HepG2 (cell line): Measurements from ENCODE around the gene ADAMTS4. TPM values are rescaled to one million over a fixed set of nuclear protein-coding genes. Genes with fewer than 3 reads are reported as not detected.
A peak's percentile ranks its signal among the peaks of the same experiment; 100 is the strongest.

Experiments used
- GFI1 ChIP-seq: sonication (generic); formaldehyde crosslinking; IDR thresholded peaks from 2 replicates; pipeline ENCODE4 v1.5.0; 2020; ENCODE audit warnings: missing genetic modification reagents, mild to moderate bottlenecking, borderline replicate concordance
- KAT8 ChIP-seq: IDR thresholded peaks from 2 replicates; pipeline ENCODE4 v1.6.1; 2016; ENCODE audit warnings: missing genetic modification reagents, missing compliant biosample characterization
- KMT2B ChIP-seq: IDR thresholded peaks from 2 replicates; pipeline ENCODE4 v1.6.1; 2016; ENCODE audit warnings: missing genetic modification reagents, missing compliant biosample characterization
- SRY ChIP-seq: sonication (generic); formaldehyde crosslinking; IDR thresholded peaks from 2 replicates; pipeline ENCODE4 v1.8.0; 2022; ENCODE audit warnings: mild to moderate bottlenecking, missing genetic modification reagents
- ZFP36L2 ChIP-seq: sonication (generic); formaldehyde crosslinking; IDR thresholded peaks from 2 replicates; pipeline ENCODE4 v1.4.0; 2020; ENCODE audit warnings: missing genetic modification reagents
- ZMAT3 ChIP-seq: sonication (generic); formaldehyde crosslinking; conservative IDR thresholded peaks from 2 replicates; pipeline ENCODE4 v1.7.0; 2021; ENCODE audit warnings: missing genetic modification reagents
- ZNF3 ChIP-seq: IDR thresholded peaks from 2 replicates; pipeline ENCODE4 v1.7.0; 2017; ENCODE audit warnings: inconsistent platforms
- ZNF326 ChIP-seq: sonication (generic); formaldehyde crosslinking; IDR thresholded peaks from 2 replicates; pipeline ENCODE4 v1.4.0; 2020; ENCODE audit warnings: missing genetic modification reagents, borderline replicate concordance
- ZNF33A ChIP-seq: sonication (generic); formaldehyde crosslinking; IDR thresholded peaks from 2 replicates; pipeline ENCODE4 v1.5.1; 2020; ENCODE audit warnings: missing genetic modification reagents, mild to moderate bottlenecking, moderate library complexity, borderline replicate concordance
- ZNF431 ChIP-seq: sonication (generic); formaldehyde crosslinking; IDR thresholded peaks from 2 replicates; pipeline ENCODE4 v1.9.0; 2022; ENCODE audit warnings: missing genetic modification reagents, low read depth, mild to moderate bottlenecking, borderline replicate concordance
- ZNF543 ChIP-seq: sonication (generic); formaldehyde crosslinking; IDR thresholded peaks from 2 replicates; pipeline ENCODE4 v1.4.0; 2020; ENCODE audit warnings: mild to moderate bottlenecking, missing genetic modification reagents
- ZNF552 ChIP-seq: sonication (generic); formaldehyde crosslinking; IDR thresholded peaks from 2 replicates; pipeline ENCODE4 v1.9.0; 2022; ENCODE audit warnings: missing genetic modification reagents, mild to moderate bottlenecking, borderline replicate concordance
- ZNF670 ChIP-seq: sonication (generic); formaldehyde crosslinking; IDR thresholded peaks from 2 replicates; pipeline ENCODE4 v1.8.0; 2022; ENCODE audit warnings: mild to moderate bottlenecking, missing genetic modification reagents, borderline replicate concordance
- ZNF747 ChIP-seq: sonication (generic); formaldehyde crosslinking; IDR thresholded peaks from 2 replicates; pipeline ENCODE4 v1.8.1; 2023; ENCODE audit warnings: missing genetic modification reagents, mild to moderate bottlenecking, borderline replicate concordance
- ZNF83 ChIP-seq: sonication (generic); formaldehyde crosslinking; IDR thresholded peaks from 2 replicates; pipeline ENCODE4 v1.4.0; 2020; ENCODE audit warnings: missing genetic modification reagents, mild to moderate bottlenecking, borderline replicate concordance
- ZSCAN31 ChIP-seq: sonication (generic); formaldehyde crosslinking; IDR thresholded peaks from 2 replicates; pipeline ENCODE4 v1.5.0; 2020; ENCODE audit warnings: low read depth, mild to moderate bottlenecking, missing genetic modification reagents
- polyA plus RNA-seq, 8 experiments: library from polyadenylated mRNA; depleted of rRNA in 3 of 8; stranded (reverse) in 7 of 8; unstranded in 1 of 8; fragments of >200 nt; fragmentation: Illumina TruSeq in 4 of 8; extraction: Trizol in 4 of 8; gene quantifications; 2 replicates each; pipeline versions ENCODE4 v1.2.1 to v1.2.3, GENCODE V29; 2011 to 2016; ENCODE audit warnings: low read depth in 4 of 8, missing spikeins in 1 of 8, mixed read lengths in 1 of 8; ENCODE audit not compliant: insufficient read depth in 1 of 8
- total RNA-seq, 5 experiments: library from RNA; depleted of rRNA; stranded (reverse); fragments of >200 nt; fragmentation: Illumina TruSeq; extraction: Trizol; gene quantifications; 2 replicates each; pipeline ENCODE4 v1.2.3, GENCODE V29; 2016; ENCODE audit warnings: low read depth in 1 of 5
- TF ChIP-seq, protein P1 (sequence below): sonication (generic); formaldehyde crosslinking; IDR thresholded peaks from 2 replicates; pipeline ENCODE4 v1.5.0; 2020; ENCODE audit warnings: missing genetic modification reagents
- TF ChIP-seq, protein P2 (sequence below): sonication (generic); formaldehyde crosslinking; IDR thresholded peaks from 2 replicates; pipeline ENCODE4 v1.4.0; 2020; ENCODE audit warnings: mild to moderate bottlenecking, missing genetic modification reagents, borderline replicate concordance
- TF ChIP-seq, protein P3 (sequence below): sonication (generic); formaldehyde crosslinking; IDR thresholded peaks from 2 replicates; pipeline ENCODE4 v1.9.0; 2021; ENCODE audit warnings: missing genetic modification reagents, borderline replicate concordance
- TF ChIP-seq, protein P4 (sequence below): sonication (generic); formaldehyde crosslinking; IDR thresholded peaks from 2 replicates; pipeline ENCODE4 v1.5.0; 2020; ENCODE audit warnings: missing genetic modification reagents, mild to moderate bottlenecking, borderline replicate concordance

ADAMTS4 gene
- total and polyA plus RNA-seq, 2 of the 13 experiments (the other 11 are each of a cell fraction or from before 2014, with no cell fraction given) = 0.51 to 1.7 TPM

DNA sequence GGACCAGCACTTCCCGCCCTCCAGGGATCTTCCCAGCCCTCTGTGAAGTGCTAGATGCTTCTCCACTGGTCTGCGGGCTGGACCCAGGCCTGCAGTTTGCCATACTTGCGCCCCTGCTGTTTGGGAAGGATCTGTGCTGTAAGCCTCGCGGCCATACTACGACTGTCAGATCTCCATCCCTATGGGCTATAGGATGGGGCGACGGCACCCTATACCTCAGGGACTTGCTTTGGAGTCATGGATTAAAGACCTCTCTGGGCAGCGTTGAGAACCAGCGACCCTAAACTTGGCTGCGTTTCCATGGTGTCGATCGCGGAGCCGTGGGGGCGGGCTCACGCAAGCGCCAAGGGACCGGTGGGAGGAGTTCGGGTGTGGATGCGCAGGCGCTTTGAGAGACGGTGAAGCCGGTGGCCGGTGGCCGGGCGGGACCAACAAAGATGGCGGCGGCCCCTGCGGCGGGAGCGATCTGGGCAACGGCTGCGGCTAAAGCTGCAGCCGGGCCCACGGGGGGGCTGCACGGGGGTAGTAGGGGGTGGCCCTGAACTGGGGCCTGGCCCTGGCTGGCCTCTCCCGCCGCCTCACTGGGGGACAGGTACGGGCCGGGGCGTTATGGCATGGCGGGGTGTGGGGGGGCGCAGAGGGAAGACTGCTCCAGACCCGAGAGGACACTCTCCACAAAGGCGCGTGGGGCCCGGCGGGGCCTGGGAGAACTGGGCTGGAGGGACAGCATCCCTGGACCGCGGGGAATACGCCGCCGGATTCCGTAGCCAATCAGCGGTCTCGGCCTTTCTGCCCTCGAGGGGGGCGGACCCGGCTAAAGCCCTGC is 39.6 kb downstream of the ADAMTS4 start, which contains the start of gene USP21 (continued):
- TF ChIP-seq, protein P1, sequence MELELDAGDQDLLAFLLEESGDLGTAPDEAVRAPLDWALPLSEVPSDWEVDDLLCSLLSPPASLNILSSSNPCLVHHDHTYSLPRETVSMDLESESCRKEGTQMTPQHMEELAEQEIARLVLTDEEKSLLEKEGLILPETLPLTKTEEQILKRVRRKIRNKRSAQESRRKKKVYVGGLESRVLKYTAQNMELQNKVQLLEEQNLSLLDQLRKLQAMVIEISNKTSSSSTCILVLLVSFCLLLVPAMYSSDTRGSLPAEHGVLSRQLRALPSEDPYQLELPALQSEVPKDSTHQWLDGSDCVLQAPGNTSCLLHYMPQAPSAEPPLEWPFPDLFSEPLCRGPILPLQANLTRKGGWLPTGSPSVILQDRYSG (CRISPR knock-in tag) = no peak
- TF ChIP-seq GFI1 (CRISPR knock-in tag) = no peak
- no peak for TF ChIP-seq ZNF3 (CRISPR knock-in tag)
- TF ChIP-seq ZNF670 (CRISPR knock-in tag) = peak; percentile 46; the same call in 1 of the 2 replicates
- TF ChIP-seq, protein P2, sequence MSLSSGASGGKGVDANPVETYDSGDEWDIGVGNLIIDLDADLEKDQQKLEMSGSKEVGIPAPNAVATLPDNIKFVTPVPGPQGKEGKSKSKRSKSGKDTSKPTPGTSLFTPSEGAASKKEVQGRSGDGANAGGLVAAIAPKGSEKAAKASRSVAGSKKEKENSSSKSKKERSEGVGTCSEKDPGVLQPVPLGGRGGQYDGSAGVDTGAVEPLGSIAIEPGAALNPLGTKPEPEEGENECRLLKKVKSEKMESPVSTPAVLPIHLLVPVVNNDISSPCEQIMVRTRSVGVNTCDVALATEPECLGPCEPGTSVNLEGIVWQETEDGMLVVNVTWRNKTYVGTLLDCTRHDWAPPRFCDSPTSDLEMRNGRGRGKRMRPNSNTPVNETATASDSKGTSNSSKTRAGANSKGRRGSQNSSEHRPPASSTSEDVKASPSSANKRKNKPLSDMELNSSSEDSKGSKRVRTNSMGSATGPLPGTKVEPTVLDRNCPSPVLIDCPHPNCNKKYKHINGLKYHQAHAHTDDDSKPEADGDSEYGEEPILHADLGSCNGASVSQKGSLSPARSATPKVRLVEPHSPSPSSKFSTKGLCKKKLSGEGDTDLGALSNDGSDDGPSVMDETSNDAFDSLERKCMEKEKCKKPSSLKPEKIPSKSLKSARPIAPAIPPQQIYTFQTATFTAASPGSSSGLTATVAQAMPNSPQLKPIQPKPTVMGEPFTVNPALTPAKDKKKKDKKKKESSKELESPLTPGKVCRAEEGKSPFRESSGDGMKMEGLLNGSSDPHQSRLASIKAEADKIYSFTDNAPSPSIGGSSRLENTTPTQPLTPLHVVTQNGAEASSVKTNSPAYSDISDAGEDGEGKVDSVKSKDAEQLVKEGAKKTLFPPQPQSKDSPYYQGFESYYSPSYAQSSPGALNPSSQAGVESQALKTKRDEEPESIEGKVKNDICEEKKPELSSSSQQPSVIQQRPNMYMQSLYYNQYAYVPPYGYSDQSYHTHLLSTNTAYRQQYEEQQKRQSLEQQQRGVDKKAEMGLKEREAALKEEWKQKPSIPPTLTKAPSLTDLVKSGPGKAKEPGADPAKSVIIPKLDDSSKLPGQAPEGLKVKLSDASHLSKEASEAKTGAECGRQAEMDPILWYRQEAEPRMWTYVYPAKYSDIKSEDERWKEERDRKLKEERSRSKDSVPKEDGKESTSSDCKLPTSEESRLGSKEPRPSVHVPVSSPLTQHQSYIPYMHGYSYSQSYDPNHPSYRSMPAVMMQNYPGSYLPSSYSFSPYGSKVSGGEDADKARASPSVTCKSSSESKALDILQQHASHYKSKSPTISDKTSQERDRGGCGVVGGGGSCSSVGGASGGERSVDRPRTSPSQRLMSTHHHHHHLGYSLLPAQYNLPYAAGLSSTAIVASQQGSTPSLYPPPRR (CRISPR knock-in tag) = no peak
- TF ChIP-seq ZSCAN31 (CRISPR knock-in tag) = no peak
- peak; percentile 17; the same call in 1 of the 2 replicates for TF ChIP-seq ZNF747
- TF ChIP-seq ZMAT3 (CRISPR knock-in tag) = peak; percentile 43; the same call in 1 of the 2 replicates
- TF ChIP-seq KMT2B (CRISPR knock-in tag) = peak; percentile 37; the same call in 1 of the 2 replicates
- no peak for TF ChIP-seq ZNF83
- peak; percentile 60; the same call in 1 of the 2 replicates for TF ChIP-seq KAT8 (CRISPR knock-in tag)
- TF ChIP-seq ZNF33A = no peak
- TF ChIP-seq ZNF431 = no peak
- TF ChIP-seq, protein P3, sequence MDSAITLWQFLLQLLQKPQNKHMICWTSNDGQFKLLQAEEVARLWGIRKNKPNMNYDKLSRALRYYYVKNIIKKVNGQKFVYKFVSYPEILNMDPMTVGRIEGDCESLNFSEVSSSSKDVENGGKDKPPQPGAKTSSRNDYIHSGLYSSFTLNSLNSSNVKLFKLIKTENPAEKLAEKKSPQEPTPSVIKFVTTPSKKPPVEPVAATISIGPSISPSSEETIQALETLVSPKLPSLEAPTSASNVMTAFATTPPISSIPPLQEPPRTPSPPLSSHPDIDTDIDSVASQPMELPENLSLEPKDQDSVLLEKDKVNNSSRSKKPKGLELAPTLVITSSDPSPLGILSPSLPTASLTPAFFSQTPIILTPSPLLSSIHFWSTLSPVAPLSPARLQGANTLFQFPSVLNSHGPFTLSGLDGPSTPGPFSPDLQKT = no peak
- no peak for TF ChIP-seq ZNF552
- TF ChIP-seq, protein P4, sequence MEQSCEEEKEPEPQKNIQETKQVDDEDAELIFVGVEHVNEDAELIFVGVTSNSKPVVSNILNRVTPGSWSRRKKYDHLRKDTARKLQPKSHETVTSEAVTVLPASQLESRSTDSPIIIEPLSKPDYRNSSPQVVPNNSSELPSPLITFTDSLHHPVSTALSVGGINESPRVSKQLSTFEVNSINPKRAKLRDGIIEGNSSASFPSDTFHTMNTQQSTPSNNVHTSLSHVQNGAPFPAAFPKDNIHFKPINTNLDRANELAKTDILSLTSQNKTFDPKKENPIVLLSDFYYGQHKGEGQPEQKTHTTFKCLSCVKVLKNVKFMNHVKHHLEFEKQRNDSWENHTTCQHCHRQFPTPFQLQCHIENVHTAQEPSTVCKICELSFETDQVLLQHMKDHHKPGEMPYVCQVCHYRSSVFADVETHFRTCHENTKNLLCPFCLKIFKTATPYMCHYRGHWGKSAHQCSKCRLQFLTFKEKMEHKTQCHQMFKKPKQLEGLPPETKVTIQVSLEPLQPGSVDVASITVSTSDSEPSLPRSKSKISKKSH (CRISPR knock-in tag) = no peak
- no peak for TF ChIP-seq ZNF326 (CRISPR knock-in tag)
- peak; percentile 48; the same call in 1 of the 2 replicates for TF ChIP-seq ZNF543 (CRISPR knock-in tag)
- TF ChIP-seq ZFP36L2 = no peak
- TF ChIP-seq SRY (CRISPR knock-in tag) = 0 out of 2 replicates have a peak, but pooled peaks have one; percentile 84
